ES-I3 (cell line): ENCODE results near the gene MS4A10.

Source experiments
- H3K36me3 ChIP-seq: 2 replicates; pipeline ENCODE4 v1.6.1; 2013; ENCODE audit warnings: mild to moderate bottlenecking, low read length, control low read depth, moderate library complexity; ENCODE audit not compliant: insufficient read depth
- H3K4me1 ChIP-seq: 2 replicates; pipeline ENCODE4 v1.6.1; 2013; ENCODE audit warnings: mild to moderate bottlenecking, control low read depth, low read length; ENCODE audit not compliant: insufficient read depth
- H3K9ac ChIP-seq: 2 replicates; pipeline ENCODE4 v1.6.1; 2013; ENCODE audit warnings: low read depth, mild to moderate bottlenecking, low read length, moderate library complexity
- H3K9me3 ChIP-seq: 2 replicates; pipeline ENCODE4 v1.6.1; 2013; ENCODE audit warnings: mild to moderate bottlenecking, low read length, moderate library complexity; ENCODE audit not compliant: control insufficient read depth, insufficient read depth

MS4A10 gene

GRCh38 chr11:60849641-60850520 lies 64.7 kb downstream of the MS4A10 start:
- Histone ChIP-seq H3K36me3 (peaks cover 5% of the 10 kb centered on the region), H3K9ac (no peak overlapping the region), H3K4me1 (peaks cover 6% of the 10 kb centered on the region), H3K9me3 (no peaks in the 10 kb centered on the region)
